ENCODE data around the gene POLR3B. TPM values are rescaled to one million over a fixed set of nuclear protein-coding genes. Genes with fewer than 3 reads are reported as not detected.

POLR3B gene
- total RNA-seq, 2 experiments from 2014 or later, result 4.7 TPM

DNA sequence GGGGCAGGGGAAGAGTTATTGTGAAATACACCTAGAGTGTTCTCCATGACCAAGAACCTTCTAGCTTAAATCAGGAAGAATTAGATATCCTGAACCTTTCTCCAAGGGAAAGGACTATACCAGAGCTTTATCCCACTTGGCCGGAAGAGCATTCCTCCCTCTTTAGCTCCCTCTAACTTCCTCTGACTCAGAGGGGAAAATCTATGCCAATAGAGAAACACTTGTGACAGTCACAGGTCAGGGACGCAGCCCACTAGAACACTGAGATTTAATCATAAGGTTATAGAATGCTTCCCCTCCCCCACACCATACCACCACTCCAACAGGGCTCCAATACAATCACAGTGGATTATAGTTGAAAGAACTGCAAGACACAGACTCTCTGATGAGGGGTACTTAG, 169.8 kb downstream of the POLR3B start:
- Mint-ChIP-seq H3K27me3 (peaks cover 11% of the 10 kb centered on the region), H3K4me1 (no peaks in the 10 kb centered on the region), H3K4me3 (no peak overlapping the region), H3K27ac (no peak overlapping the region), H3K36me3 (no peaks in the 10 kb centered on the region), H3K9me3 (peaks cover 2% of the 10 kb centered on the region)
- ATAC-seq (ENCODE audit: low read depth), result no peak
- POLR2A ChIA-PET, result no interaction called here
- DNase-seq, result no peak

DNA sequence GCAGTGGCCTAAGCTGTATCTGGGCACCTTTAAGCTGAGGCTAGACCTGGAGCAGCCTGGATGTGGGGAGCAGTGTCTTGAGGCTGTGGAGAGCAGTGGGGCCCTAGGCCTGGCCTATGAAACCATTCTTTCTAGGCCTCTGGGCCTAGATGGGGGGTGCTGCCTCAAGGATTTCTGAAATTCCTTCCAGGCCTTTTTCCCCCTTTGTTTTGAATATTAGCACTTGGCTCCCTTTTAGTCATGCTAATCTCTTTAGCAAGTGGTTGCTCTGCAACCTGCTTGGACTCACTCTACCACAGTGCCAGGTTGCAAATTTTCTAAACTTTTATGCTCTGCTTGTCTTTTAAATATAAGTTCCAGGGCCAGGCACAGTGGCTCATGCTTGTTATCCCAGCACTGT, 183.7 kb downstream of the POLR3B start:
- Mint-ChIP-seq H3K27me3 (peaks cover 2% of the 10 kb centered on the region), H3K27ac (no peak overlapping the region), H3K9me3 (peaks cover 7% of the 10 kb centered on the region), H3K4me1 (no peaks in the 10 kb centered on the region), H3K36me3 (no peaks in the 10 kb centered on the region), H3K4me3 (no peak overlapping the region)
- no peak for ATAC-seq (ENCODE audit: low read depth)
- no peak for DNase-seq
- POLR2A ChIA-PET, result no interaction called here

DNA sequence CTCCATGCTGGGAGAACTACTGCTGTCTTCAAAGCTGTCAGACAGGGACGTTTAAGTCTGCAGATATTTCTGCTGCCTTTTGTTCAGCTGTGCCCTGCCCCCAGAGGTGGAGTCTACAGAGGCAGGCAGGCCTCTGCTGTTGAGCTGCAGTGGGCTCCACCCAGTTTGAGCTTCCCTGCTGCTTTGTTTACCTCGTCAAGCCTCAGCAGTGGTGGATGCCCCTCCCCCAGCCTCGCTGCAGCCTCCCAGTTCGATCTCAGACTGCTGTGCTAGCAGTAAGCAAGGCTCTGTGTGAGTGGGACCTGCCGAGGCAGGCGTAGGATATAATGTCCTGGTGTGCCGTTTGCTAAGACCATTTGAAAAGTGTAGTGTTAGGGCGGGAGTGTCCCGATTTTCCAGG, 193.9 kb downstream of the POLR3B start:
- Mint-ChIP-seq H3K4me3 (no peak overlapping the region), H3K27me3 (peaks cover 23% of the 10 kb centered on the region), H3K36me3 (peaks cover 2% of the 10 kb centered on the region), H3K9me3 (peaks cover 11% of the 10 kb centered on the region), H3K27ac (no peak overlapping the region), H3K4me1 (no peaks in the 10 kb centered on the region)
- POLR2A ChIA-PET, result no interaction called here
- ATAC-seq (ENCODE audit: low read depth) (no peak), DNase-seq (no peak)

DNA sequence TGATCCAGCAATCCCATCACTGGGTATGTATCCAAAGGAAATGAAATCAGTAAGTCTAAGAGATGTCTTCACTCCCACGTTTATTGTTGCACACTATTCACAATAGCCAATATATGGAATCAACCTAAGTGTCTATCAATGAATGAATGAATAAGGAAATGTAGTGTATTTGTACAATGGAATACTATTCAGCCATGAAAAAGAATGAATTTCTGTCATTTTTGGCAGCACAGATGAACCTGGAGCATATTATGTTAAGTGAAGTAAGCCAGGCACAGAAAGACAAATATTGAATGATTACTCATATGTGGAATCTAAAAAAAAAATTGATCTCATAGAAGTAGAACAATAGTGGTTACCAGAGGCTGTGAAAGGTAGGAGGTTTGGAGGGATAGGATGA, 194.7 kb downstream of the POLR3B start:
- H3K9me3 Mint-ChIP-seq, result peaks cover 12% of the 10 kb centered on the region

More for the DNA sequence above, 194.7 kb downstream of the POLR3B start:
- no peaks in the 10 kb centered on the region for H3K4me1 Mint-ChIP-seq
- ATAC-seq (ENCODE audit: low read depth) (no peak), DNase-seq (no peak)
- peaks cover 2% of the 10 kb centered on the region for H3K36me3 Mint-ChIP-seq
- POLR2A ChIA-PET, result no interaction called here
- peaks cover 24% of the 10 kb centered on the region for H3K27me3 Mint-ChIP-seq
- H3K4me3 Mint-ChIP-seq, result no peak overlapping the region
- H3K27ac Mint-ChIP-seq, result no peak overlapping the region

Other genes with a start within 250 kb of the POLR3B start
- gene NUAK1, start 218.8 kb upstream of the POLR3B start, total RNA-seq, result not detected
- 1 to 10 TPM; 3.9 TPM for gene CKAP4, start 109.7 kb upstream of the POLR3B start, total RNA-seq
- 10 to 100 TPM; 40.9 to 50.8 TPM for gene TCP11L2, start 55.0 kb upstream of the POLR3B start, total RNA-seq
- gene RFX4, start 225.3 kb downstream of the POLR3B start, total RNA-seq, result not detected